Measurements from ENCODE around the gene SV2A. TPM values are rescaled to one million over a fixed set of nuclear protein-coding genes. Genes with fewer than 3 reads are reported as not detected.

SV2A gene
- total RNA-seq, 1 experiment from 2014 or later, result 47.1 TPM

DNA sequence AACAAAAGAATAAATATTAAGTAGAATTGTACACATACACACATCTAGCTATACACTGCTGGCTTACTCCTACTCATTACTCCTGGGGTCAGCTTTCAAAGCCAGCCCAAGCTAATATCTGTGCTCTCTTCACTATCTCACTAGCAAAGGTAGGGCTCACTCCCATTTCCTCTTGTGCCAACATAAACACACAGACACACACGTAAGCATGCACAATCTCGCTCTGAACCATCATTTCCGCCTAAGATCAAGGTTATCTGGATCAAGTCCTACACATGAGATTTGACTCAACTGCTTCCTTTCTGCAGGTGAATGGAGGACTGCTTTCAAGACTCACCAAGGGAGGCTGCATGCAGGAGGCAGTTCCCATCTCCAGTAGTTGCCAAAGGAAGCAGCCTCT lies 47.8 kb upstream of the SV2A start (continued):
- TF ChIP-seq, protein P1, sequence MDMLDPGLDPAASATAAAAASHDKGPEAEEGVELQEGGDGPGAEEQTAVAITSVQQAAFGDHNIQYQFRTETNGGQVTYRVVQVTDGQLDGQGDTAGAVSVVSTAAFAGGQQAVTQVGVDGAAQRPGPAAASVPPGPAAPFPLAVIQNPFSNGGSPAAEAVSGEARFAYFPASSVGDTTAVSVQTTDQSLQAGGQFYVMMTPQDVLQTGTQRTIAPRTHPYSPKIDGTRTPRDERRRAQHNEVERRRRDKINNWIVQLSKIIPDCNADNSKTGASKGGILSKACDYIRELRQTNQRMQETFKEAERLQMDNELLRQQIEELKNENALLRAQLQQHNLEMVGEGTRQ (CRISPR knock-in tag; IDR thresholded peaks at IDR 0.05), result no peak
- TF ChIP-seq, protein P2, sequence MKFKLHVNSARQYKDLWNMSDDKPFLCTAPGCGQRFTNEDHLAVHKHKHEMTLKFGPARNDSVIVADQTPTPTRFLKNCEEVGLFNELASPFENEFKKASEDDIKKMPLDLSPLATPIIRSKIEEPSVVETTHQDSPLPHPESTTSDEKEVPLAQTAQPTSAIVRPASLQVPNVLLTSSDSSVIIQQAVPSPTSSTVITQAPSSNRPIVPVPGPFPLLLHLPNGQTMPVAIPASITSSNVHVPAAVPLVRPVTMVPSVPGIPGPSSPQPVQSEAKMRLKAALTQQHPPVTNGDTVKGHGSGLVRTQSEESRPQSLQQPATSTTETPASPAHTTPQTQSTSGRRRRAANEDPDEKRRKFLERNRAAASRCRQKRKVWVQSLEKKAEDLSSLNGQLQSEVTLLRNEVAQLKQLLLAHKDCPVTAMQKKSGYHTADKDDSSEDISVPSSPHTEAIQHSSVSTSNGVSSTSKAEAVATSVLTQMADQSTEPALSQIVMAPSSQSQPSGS (CRISPR knock-in tag; IDR thresholded peaks at IDR 0.05; ENCODE audit: borderline replicate concordance, low read depth), result no peak
- TF ChIP-seq, protein P3, sequence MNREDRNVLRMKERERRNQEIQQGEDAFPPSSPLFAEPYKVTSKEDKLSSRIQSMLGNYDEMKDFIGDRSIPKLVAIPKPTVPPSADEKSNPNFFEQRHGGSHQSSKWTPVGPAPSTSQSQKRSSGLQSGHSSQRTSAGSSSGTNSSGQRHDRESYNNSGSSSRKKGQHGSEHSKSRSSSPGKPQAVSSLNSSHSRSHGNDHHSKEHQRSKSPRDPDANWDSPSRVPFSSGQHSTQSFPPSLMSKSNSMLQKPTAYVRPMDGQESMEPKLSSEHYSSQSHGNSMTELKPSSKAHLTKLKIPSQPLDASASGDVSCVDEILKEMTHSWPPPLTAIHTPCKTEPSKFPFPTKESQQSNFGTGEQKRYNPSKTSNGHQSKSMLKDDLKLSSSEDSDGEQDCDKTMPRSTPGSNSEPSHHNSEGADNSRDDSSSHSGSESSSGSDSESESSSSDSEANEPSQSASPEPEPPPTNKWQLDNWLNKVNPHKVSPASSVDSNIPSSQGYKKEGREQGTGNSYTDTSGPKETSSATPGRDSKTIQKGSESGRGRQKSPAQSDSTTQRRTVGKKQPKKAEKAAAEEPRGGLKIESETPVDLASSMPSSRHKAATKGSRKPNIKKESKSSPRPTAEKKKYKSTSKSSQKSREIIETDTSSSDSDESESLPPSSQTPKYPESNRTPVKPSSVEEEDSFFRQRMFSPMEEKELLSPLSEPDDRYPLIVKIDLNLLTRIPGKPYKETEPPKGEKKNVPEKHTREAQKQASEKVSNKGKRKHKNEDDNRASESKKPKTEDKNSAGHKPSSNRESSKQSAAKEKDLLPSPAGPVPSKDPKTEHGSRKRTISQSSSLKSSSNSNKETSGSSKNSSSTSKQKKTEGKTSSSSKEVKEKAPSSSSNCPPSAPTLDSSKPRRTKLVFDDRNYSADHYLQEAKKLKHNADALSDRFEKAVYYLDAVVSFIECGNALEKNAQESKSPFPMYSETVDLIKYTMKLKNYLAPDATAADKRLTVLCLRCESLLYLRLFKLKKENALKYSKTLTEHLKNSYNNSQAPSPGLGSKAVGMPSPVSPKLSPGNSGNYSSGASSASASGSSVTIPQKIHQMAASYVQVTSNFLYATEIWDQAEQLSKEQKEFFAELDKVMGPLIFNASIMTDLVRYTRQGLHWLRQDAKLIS (CRISPR knock-in tag; IDR thresholded peaks at IDR 0.05; ENCODE audit: borderline replicate concordance), result no peak
- TF ChIP-seq, protein P4, sequence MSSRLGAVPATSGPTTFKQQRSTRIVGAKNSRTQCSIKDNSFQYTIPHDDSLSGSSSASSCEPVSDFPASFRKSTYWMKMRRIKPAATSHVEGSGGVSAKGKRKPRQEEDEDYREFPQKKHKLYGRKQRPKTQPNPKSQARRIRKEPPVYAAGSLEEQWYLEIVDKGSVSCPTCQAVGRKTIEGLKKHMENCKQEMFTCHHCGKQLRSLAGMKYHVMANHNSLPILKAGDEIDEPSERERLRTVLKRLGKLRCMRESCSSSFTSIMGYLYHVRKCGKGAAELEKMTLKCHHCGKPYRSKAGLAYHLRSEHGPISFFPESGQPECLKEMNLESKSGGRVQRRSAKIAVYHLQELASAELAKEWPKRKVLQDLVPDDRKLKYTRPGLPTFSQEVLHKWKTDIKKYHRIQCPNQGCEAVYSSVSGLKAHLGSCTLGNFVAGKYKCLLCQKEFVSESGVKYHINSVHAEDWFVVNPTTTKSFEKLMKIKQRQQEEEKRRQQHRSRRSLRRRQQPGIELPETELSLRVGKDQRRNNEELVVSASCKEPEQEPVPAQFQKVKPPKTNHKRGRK (CRISPR knock-in tag; IDR thresholded peaks at IDR 0.05; ENCODE audit: borderline replicate concordance), result no peak
- TF ChIP-seq, protein P5, sequence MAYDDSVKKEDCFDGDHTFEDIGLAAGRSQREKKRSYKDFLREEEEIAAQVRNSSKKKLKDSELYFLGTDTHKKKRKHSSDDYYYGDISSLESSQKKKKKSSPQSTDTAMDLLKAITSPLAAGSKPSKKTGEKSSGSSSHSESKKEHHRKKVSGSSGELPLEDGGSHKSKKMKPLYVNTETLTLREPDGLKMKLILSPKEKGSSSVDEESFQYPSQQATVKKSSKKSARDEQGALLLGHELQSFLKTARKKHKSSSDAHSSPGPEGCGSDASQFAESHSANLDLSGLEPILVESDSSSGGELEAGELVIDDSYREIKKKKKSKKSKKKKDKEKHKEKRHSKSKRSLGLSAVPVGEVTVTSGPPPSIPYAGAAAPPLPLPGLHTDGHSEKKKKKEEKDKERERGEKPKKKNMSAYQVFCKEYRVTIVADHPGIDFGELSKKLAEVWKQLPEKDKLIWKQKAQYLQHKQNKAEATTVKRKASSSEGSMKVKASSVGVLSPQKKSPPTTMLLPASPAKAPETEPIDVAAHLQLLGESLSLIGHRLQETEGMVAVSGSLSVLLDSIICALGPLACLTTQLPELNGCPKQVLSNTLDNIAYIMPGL (CRISPR knock-in tag; IDR thresholded peaks at IDR 0.05), result no peak
- TF ChIP-seq, protein P6, sequence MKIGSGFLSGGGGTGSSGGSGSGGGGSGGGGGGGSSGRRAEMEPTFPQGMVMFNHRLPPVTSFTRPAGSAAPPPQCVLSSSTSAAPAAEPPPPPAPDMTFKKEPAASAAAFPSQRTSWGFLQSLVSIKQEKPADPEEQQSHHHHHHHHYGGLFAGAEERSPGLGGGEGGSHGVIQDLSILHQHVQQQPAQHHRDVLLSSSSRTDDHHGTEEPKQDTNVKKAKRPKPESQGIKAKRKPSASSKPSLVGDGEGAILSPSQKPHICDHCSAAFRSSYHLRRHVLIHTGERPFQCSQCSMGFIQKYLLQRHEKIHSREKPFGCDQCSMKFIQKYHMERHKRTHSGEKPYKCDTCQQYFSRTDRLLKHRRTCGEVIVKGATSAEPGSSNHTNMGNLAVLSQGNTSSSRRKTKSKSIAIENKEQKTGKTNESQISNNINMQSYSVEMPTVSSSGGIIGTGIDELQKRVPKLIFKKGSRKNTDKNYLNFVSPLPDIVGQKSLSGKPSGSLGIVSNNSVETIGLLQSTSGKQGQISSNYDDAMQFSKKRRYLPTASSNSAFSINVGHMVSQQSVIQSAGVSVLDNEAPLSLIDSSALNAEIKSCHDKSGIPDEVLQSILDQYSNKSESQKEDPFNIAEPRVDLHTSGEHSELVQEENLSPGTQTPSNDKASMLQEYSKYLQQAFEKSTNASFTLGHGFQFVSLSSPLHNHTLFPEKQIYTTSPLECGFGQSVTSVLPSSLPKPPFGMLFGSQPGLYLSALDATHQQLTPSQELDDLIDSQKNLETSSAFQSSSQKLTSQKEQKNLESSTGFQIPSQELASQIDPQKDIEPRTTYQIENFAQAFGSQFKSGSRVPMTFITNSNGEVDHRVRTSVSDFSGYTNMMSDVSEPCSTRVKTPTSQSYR (CRISPR knock-in tag; IDR thresholded peaks at IDR 0.05), result no peak
- TF ChIP-seq PRRX2 (CRISPR knock-in tag; IDR thresholded peaks at IDR 0.05), result no peak
- TF ChIP-seq, protein P7, sequence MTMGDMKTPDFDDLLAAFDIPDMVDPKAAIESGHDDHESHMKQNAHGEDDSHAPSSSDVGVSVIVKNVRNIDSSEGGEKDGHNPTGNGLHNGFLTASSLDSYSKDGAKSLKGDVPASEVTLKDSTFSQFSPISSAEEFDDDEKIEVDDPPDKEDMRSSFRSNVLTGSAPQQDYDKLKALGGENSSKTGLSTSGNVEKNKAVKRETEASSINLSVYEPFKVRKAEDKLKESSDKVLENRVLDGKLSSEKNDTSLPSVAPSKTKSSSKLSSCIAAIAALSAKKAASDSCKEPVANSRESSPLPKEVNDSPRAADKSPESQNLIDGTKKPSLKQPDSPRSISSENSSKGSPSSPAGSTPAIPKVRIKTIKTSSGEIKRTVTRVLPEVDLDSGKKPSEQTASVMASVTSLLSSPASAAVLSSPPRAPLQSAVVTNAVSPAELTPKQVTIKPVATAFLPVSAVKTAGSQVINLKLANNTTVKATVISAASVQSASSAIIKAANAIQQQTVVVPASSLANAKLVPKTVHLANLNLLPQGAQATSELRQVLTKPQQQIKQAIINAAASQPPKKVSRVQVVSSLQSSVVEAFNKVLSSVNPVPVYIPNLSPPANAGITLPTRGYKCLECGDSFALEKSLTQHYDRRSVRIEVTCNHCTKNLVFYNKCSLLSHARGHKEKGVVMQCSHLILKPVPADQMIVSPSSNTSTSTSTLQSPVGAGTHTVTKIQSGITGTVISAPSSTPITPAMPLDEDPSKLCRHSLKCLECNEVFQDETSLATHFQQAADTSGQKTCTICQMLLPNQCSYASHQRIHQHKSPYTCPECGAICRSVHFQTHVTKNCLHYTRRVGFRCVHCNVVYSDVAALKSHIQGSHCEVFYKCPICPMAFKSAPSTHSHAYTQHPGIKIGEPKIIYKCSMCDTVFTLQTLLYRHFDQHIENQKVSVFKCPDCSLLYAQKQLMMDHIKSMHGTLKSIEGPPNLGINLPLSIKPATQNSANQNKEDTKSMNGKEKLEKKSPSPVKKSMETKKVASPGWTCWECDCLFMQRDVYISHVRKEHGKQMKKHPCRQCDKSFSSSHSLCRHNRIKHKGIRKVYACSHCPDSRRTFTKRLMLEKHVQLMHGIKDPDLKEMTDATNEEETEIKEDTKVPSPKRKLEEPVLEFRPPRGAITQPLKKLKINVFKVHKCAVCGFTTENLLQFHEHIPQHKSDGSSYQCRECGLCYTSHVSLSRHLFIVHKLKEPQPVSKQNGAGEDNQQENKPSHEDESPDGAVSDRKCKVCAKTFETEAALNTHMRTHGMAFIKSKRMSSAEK (CRISPR knock-in tag; IDR thresholded peaks at IDR 0.05; ENCODE audit: borderline replicate concordance), result no peak
